Measurements from ENCODE around the gene POU2F2. TPM values are rescaled to one million over a fixed set of nuclear protein-coding genes. Genes with fewer than 3 reads are reported as not detected.

Gene POU2F2
- total RNA-seq, 1 experiment from 2014 or later = 2.4 TPM

GRCh38 chr19:42040031-42040430, 92.2 kb downstream of the POU2F2 start:
- H3K9me3 ChIP-seq (ENCODE audit: low read length) = no peaks in the 10 kb centered on the region
- no peak overlapping the region for H3K9ac ChIP-seq (ENCODE audit: low read length)
- ChIA-PET POLR2A (ENCODE audit: unreplicated experiment) (no interaction called here), CTCF (no interaction called here)
- no TSS peak for BruUV-seq (replicated peaks)
- no peak for DNase-seq
- H3K4me2 ChIP-seq (ENCODE audit: low read length) = no peak overlapping the region
- ATAC-seq = no peak
- H3K9me2 ChIP-seq (replicated peaks; ENCODE audit: low read length) = no peaks in the 10 kb centered on the region
- H3K36me3 ChIP-seq (ENCODE audit: low read depth, low read length) = no peaks in the 10 kb centered on the region
- no peaks in the 10 kb centered on the region for H3K4me1 ChIP-seq (ENCODE audit: insufficient read depth, low read length)
- H3K4me3 ChIP-seq (ENCODE audit: low read length) = no peak overlapping the region
- H3K79me2 ChIP-seq (ENCODE audit: low read length) = no peaks in the 10 kb centered on the region
- TF ChIP-seq EZH2phosphoT487 (IDR thresholded peaks at IDR 0.05; ENCODE audit: borderline replicate concordance, low read length) (no peak), EZH2 (IDR thresholded peaks at IDR 0.05; ENCODE audit: low read length, unreplicated experiment) (no peak), CTCF (conservative IDR thresholded peaks at IDR 0.05; ENCODE audit: low read depth, low read length) (no peak)
- H4K20me1 ChIP-seq (ENCODE audit: low read length) = no peaks in the 10 kb centered on the region
- no peaks in the 10 kb centered on the region for H3F3A ChIP-seq (ENCODE audit: low read length, unreplicated experiment)
- H3K27me3 ChIP-seq (ENCODE audit: low read length) = no peaks in the 10 kb centered on the region
- H3K27ac ChIP-seq (ENCODE audit: low read length) = no peak overlapping the region
- intact Hi-C loops (cut with micrococcal nuclease) = no loop called here
- no peak overlapping the region for H2AFZ ChIP-seq (ENCODE audit: low read length)

GRCh38 chr19:42038666-42039065, 93.6 kb downstream of the POU2F2 start:
- Histone ChIP-seq H3K9me3 (ENCODE audit: low read length) (no peaks in the 10 kb centered on the region), H2AFZ (ENCODE audit: low read length) (no peak overlapping the region), H3K4me2 (ENCODE audit: low read length) (no peak overlapping the region), H3K9ac (ENCODE audit: low read length) (no peak overlapping the region), H3F3A (ENCODE audit: low read length, unreplicated experiment) (no peaks in the 10 kb centered on the region), H3K4me3 (ENCODE audit: low read length) (no peak overlapping the region), H3K27me3 (ENCODE audit: low read length) (no peaks in the 10 kb centered on the region), H3K79me2 (ENCODE audit: low read length) (no peaks in the 10 kb centered on the region), H3K9me2 (replicated peaks; ENCODE audit: low read length) (no peaks in the 10 kb centered on the region), H3K4me1 (ENCODE audit: insufficient read depth, low read length) (no peaks in the 10 kb centered on the region), H3K36me3 (ENCODE audit: low read depth, low read length) (no peaks in the 10 kb centered on the region), H4K20me1 (ENCODE audit: low read length) (no peaks in the 10 kb centered on the region), H3K27ac (ENCODE audit: low read length) (no peak overlapping the region)
- ChIA-PET CTCF (no interaction called here), POLR2A (ENCODE audit: unreplicated experiment) (no interaction called here)
- DNase-seq (no peak), ATAC-seq (no peak)
- BruUV-seq (replicated peaks) = no TSS peak
- intact Hi-C loops (cut with micrococcal nuclease) = no loop called here
- TF ChIP-seq EZH2phosphoT487 (IDR thresholded peaks at IDR 0.05; ENCODE audit: borderline replicate concordance, low read length) (no peak), CTCF (conservative IDR thresholded peaks at IDR 0.05; ENCODE audit: low read depth, low read length) (no peak), EZH2 (IDR thresholded peaks at IDR 0.05; ENCODE audit: low read length, unreplicated experiment) (no peak)

- CTCF ChIA-PET = no interaction called here
- TF ChIP-seq CTCF (conservative IDR thresholded peaks at IDR 0.05; ENCODE audit: low read depth, low read length) (no peak), EZH2phosphoT487 (IDR thresholded peaks at IDR 0.05; ENCODE audit: borderline replicate concordance, low read length) (no peak), EZH2 (IDR thresholded peaks at IDR 0.05; ENCODE audit: low read length, unreplicated experiment) (no peak)
- Histone ChIP-seq H3K27me3 (ENCODE audit: low read length) (no peaks in the 10 kb centered on the region), H3K4me1 (ENCODE audit: insufficient read depth, low read length) (peaks cover 3% of the 10 kb centered on the region; the same call in 1 of the 2 replicates), H3K4me2 (ENCODE audit: low read length) (no peak overlapping the region), H3K36me3 (ENCODE audit: low read depth, low read length) (no peaks in the 10 kb centered on the region), H3K9ac (ENCODE audit: low read length) (no peak overlapping the region), H4K20me1 (ENCODE audit: low read length) (no peaks in the 10 kb centered on the region), H3K79me2 (ENCODE audit: low read length) (no peaks in the 10 kb centered on the region), H2AFZ (ENCODE audit: low read length) (no peak overlapping the region), H3K9me2 (replicated peaks; ENCODE audit: low read length) (no peaks in the 10 kb centered on the region), H3K4me3 (ENCODE audit: low read length) (no peak overlapping the region), H3F3A (ENCODE audit: low read length, unreplicated experiment) (no peaks in the 10 kb centered on the region), H3K27ac (ENCODE audit: low read length) (no peak overlapping the region), H3K9me3 (ENCODE audit: low read length) (no peaks in the 10 kb centered on the region)
- DNase-seq = no peak
- no TSS peak for BruUV-seq (replicated peaks)
- POLR2A ChIA-PET (ENCODE audit: unreplicated experiment) = no interaction called here
- no peak for ATAC-seq
- intact Hi-C loops (cut with micrococcal nuclease) = no loop called here
Measured at GRCh38 chr19:42037649-42038048, 94.6 kb downstream of the POU2F2 start.

Small RNA genes within 50 kb of the gene (microRNA-seq; reads per million reads assigned to microRNA genes)
- not detected for gene MIR4323 (ENCODE audit: unreplicated experiment)

Other genes with a start within 250 kb of the POU2F2 start
- gene ARHGEF1, start 249.3 kb downstream of the POU2F2 start, total RNA-seq (2014; rRNA removed) = 50.8 and 64.3 TPM in 2 replicates
- gene ERFL, start 204.0 kb downstream of the POU2F2 start, total RNA-seq (2014; rRNA removed) = 0.11 and 0.58 TPM in 2 replicates
- gene RABAC1, start 173.1 kb downstream of the POU2F2 start, total RNA-seq (2014; rRNA removed) = 148 and 158 TPM in 2 replicates
- gene ATP1A3, start 138.2 kb downstream of the POU2F2 start, total RNA-seq (2014; rRNA removed) = 4.0 and 8.3 TPM in 2 replicates
- 0.12 TPM in 1 of 2 replicates, not detected in the other for gene GRIK5, start 62.2 kb downstream of the POU2F2 start, total RNA-seq (2014; rRNA removed)
- 14.4 and 15.2 TPM in 2 replicates for gene ZNF574, start 56.3 kb downstream of the POU2F2 start, total RNA-seq (2014; rRNA removed)
- gene DEDD2, start 85.2 kb upstream of the POU2F2 start, total RNA-seq (2014; rRNA removed) = 34.4 and 38.2 TPM in 2 replicates
- gene ZNF526, start 87.9 kb upstream of the POU2F2 start, total RNA-seq (2014; rRNA removed) = 5.1 and 6.1 TPM in 2 replicates
- 25.0 and 29.0 TPM in 2 replicates for gene GSK3A, start 110.2 kb upstream of the POU2F2 start, total RNA-seq (2014; rRNA removed)
- gene ERF, start 122.7 kb upstream of the POU2F2 start, total RNA-seq (2014; rRNA removed) = 17.0 and 40.2 TPM in 2 replicates
- 9.8 and 21.4 TPM in 2 replicates for gene CIC, start 136.8 kb upstream of the POU2F2 start, total RNA-seq (2014; rRNA removed)
- not detected in 2 replicates for gene PRR19, start 169.7 kb upstream of the POU2F2 start, total RNA-seq (2014; rRNA removed)
- not detected in 2 replicates for gene PAFAH1B3, start 170.2 kb upstream of the POU2F2 start, total RNA-seq (2014; rRNA removed)
- gene TMEM145, start 180.9 kb upstream of the POU2F2 start, total RNA-seq (2014; rRNA removed) = 0.29 and 0.69 TPM in 2 replicates
- 7.7 and 12.2 TPM in 2 replicates for gene MEGF8, start 193.2 kb upstream of the POU2F2 start, total RNA-seq (2014; rRNA removed)